ENCODE data around the gene PCGF5.

GRCh38 chr10:91309711-91310110 is 89.2 kb downstream of the PCGF5 start:
- TF ChIP-seq REST (IDR thresholded peaks at IDR 0.05; ENCODE audit: insufficient replicate concordance, low read depth): no peak
- TF ChIP-seq CTCF (IDR thresholded peaks at IDR 0.05; ENCODE audit: insufficient read depth, low read length): no peak

Data from HL-60 (cell line).